ENCODE data around the gene PLA2G4D. TPM values are rescaled to one million over a fixed set of nuclear protein-coding genes. Genes with fewer than 3 reads are reported as not detected.
"Not testable (repeated sequence)": the region's sequence is repeated elsewhere in the genome, so short reads cannot be mapped to it uniquely, and the experiment has no call there.

The PLA2G4D gene
- total and polyA plus RNA-seq, 9 donors, result 0.04 to 0.22 (median 0.08) TPM; not detected in 2

DNA sequence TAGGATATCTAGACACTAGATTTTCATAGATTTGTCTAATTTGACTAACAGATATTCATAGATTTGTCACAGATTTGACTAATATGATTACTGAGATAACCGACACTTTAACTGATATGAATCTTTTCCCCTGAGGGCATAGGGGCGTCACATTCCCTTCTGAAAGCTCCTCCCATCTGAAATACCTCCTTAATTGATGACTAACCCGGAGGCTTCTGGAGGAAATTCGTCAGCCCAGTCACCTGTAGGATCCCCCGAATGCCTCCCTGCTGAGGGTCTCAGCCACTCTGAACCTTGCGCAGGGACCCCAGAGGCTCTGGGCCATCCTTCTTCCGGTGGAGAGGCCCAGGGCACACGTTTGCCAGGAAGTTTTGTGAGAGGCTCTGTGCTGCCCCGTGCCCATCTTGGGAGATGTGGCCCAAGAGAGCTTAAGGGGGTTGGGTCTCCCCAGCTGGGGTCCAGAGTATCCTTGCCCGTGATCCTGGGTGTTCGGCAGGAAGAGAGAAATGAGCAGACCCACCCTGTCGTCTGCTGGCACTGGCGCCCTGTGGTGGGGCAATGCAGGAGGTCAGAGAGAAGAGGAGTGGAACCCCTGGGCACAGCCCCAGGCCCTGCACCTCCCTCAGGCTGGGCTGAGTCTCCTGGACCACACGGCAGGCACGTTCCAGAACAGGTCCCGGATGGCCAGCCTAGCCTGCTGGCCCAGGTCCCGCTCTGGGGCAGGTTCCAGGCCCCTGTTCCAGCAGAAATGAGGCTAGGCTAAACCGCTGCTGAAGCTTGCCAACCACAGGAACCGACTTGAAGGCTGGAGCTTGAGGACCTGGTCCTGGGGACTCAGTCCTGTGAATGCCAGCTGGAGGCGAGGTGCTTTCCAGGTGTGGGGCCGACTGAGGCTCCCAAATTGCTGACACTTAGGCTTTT is 1.7 kb downstream of the PLA2G4D start:
- H3K4me1 ChIP-seq (ENCODE audit: control insufficient read depth, insufficient read depth, low read length), result peaks cover 21% of the 10 kb centered on the region
- H3K9me3 ChIP-seq (replicated peaks; ENCODE audit: control insufficient read depth, low read depth, low read length), result no peaks in the 10 kb centered on the region
- no peaks in the 10 kb centered on the region for H3K36me3 ChIP-seq (ENCODE audit: control insufficient read depth, insufficient read depth, low read length)
- peak; percentile 64 for DNase-seq
- no peaks in the 10 kb centered on the region for H3K27me3 ChIP-seq (ENCODE audit: control insufficient read depth, insufficient read depth, low read length)
- WGBS (ENCODE audit: insufficient coverage), result 42% methylated on average over 18 of the region's 21 CpGs
- no peak overlapping the region for H3K4me3 ChIP-seq (ENCODE audit: low read length)
- no peak overlapping the region for H3K27ac ChIP-seq (ENCODE audit: low read length)

DNA sequence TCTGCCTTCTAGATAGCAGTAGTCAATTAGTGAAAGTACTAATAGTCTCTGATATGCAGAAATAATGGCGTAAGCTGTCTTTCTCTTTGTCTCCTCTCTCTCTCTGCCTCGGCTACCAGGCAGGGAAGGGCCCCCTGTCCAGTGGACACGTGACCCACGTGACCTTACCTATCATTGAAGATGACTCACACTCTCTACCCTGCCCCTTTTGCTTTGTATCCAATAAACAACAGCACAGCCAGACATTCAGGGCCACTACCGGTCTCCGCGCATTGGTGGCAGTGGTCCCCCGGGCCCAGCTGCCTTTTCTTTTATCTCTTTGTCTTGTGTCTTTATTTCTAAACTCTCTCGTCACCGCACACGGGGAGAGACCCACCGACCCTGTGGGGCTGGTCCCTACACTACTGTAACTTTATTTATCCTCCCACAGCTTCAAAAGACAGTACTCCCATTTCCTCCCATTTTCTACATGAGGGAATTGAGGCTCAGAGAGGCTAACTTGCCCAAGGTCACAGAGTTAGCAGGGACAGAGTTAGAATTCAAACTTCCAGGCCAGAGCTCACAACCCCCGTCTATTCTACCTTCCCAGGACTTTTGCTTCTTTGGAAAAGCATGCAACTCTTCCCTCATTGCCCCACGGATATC is 2.5 kb downstream of the PLA2G4D start:
- H3K4me3 ChIP-seq (ENCODE audit: low read length); H3K27me3 ChIP-seq (ENCODE audit: control insufficient read depth, insufficient read depth, low read length); H3K36me3 ChIP-seq (ENCODE audit: control insufficient read depth, insufficient read depth, low read length); H3K9me3 ChIP-seq (replicated peaks; ENCODE audit: control insufficient read depth, low read depth, low read length); DNase-seq; H3K27ac ChIP-seq (ENCODE audit: low read length): not testable (repeated sequence)
- 81% methylated on average over 4 of the region's 14 CpGs for WGBS (ENCODE audit: insufficient coverage)
- peaks cover 21% of the 10 kb centered on the region for H3K4me1 ChIP-seq (ENCODE audit: control insufficient read depth, insufficient read depth, low read length)

DNA sequence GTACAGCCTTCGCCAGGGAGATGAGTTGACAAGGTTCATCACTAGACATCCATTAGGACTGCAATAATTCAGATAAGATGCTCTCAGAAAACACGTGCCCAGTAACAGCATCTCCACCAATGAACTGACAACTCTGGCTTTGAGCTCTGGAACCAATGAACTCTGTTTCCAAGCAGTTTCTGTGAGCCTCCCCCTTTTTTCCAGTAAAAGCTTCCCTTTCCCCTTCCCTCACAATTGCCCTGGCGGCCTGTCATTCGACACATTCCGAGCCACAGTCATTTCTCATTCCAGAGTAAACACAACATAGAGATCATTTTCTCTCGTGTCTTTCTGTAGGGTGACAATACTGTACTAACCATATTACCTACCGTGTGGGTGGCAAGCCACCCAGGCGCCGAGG is 3.6 kb downstream of the PLA2G4D start:
- no peak overlapping the region for H3K27ac ChIP-seq (ENCODE audit: low read length)
- H3K36me3 ChIP-seq (ENCODE audit: control insufficient read depth, insufficient read depth, low read length), result no peaks in the 10 kb centered on the region
- 43% methylated on average over 2 of the region's 9 CpGs for WGBS (ENCODE audit: insufficient coverage)
- H3K4me1 ChIP-seq (ENCODE audit: control insufficient read depth, insufficient read depth, low read length), result peaks cover 21% of the 10 kb centered on the region
- H3K4me3 ChIP-seq (ENCODE audit: low read length), result no peak overlapping the region
- H3K27me3 ChIP-seq (ENCODE audit: control insufficient read depth, insufficient read depth, low read length), result no peaks in the 10 kb centered on the region
- DNase-seq, result no peak
- no peaks in the 10 kb centered on the region for H3K9me3 ChIP-seq (replicated peaks; ENCODE audit: control insufficient read depth, low read depth, low read length)

DNA sequence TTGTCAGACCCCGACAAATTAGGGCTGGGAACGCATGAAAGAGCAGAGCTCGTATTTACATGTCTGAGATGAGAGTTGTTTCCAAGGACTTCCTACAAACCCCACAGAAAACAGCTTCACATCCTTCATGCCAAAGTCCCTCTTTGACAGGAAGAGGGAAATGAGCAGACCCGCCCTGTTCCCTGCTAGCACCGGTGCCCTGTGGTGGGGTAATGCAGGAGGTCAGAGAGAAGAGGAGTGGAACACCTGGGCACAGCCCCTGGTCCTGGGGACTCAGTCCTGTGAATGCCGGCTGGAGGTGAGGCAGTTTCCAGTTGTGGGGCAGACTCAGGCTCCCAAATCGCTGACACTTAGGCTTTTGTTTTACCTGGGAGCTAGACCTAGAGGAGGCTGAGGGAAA is 4.0 kb downstream of the PLA2G4D start:
- DNase-seq, result no peak
- no peaks in the 10 kb centered on the region for H3K27me3 ChIP-seq (ENCODE audit: control insufficient read depth, insufficient read depth, low read length)
- 85% methylated on average over 2 of the region's 7 CpGs for WGBS (ENCODE audit: insufficient coverage)

DNA sequence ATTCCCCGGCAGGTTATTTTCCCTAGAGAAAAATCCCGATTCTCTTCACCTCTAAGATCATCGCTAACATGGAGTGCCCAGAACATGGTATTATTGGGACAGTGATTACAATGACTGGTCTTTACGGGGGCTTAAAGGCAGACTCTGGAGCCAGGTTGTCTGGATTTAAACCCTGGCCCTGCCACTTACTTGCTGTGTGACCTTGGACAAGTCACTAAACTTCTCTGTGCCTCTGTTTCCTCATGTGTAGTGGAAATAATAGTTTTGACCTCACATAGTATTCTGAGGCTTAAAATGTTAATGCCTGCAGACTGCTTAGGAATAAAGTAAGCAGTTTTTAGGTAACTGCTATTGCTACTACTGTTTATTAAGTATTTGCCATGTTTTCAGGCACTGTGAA is 4.4 kb downstream of the PLA2G4D start:
- Histone ChIP-seq H3K27me3 (ENCODE audit: control insufficient read depth, insufficient read depth, low read length) (no peaks in the 10 kb centered on the region), H3K27ac (ENCODE audit: low read length) (no peak overlapping the region), H3K9me3 (replicated peaks; ENCODE audit: control insufficient read depth, low read depth, low read length) (no peaks in the 10 kb centered on the region), H3K4me3 (ENCODE audit: low read length) (no peak overlapping the region), H3K4me1 (ENCODE audit: control insufficient read depth, insufficient read depth, low read length) (peaks cover 21% of the 10 kb centered on the region), H3K36me3 (ENCODE audit: control insufficient read depth, insufficient read depth, low read length) (no peaks in the 10 kb centered on the region)
- 71% methylated on average over 1 of the region's 4 CpGs for WGBS (ENCODE audit: insufficient coverage)
- no peak for DNase-seq

More for the DNA sequence above, 4.0 kb downstream of the PLA2G4D start:
- Histone ChIP-seq H3K9me3 (replicated peaks; ENCODE audit: control insufficient read depth, low read depth, low read length) (no peaks in the 10 kb centered on the region), H3K4me3 (ENCODE audit: low read length) (no peak overlapping the region), H3K27ac (ENCODE audit: low read length) (no peak overlapping the region), H3K36me3 (ENCODE audit: control insufficient read depth, insufficient read depth, low read length) (no peaks in the 10 kb centered on the region), H3K4me1 (ENCODE audit: control insufficient read depth, insufficient read depth, low read length) (peaks cover 21% of the 10 kb centered on the region)

DNA sequence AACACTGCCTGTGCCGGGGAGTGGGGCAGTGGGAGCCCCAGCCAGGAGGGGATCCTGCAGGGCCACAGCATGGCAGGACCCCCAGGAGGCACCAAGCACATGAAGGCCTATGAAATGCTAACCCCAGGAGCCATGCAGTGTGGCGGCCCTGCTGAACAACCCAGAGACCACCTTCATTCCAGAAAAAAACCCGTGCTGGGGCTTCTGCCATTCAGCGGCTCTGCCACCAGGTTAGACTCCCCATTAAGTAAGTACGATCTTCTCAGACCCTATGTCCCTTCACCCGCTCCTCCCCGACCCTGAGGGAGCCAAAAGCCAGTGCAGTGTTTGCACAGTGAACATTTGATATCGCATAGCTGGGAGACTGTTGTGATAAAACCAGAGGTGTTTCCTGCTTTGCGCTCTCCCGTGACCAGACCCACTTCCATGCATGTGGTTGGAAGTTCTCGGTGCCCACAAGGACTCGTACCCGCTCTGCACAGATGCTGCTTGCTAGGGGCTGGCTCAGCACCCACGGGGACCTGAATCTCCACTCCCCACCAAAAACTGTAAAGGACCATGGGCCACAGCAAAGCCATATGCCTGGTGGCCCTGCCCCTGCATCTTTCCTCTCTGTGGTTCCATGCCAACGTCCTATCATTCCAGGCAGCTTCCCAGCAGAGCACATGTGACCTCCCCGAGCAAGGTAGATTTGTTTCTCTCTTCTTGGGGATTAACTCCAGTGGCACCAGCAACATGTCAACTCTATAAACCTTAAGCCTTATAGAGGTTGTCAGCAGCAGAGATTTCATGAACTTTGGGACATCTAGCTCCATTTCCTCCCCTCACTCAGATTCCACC is 5.3 kb downstream of the PLA2G4D start:
- no peaks in the 10 kb centered on the region for H3K36me3 ChIP-seq (ENCODE audit: control insufficient read depth, insufficient read depth, low read length)
- H3K27ac ChIP-seq (ENCODE audit: low read length), result no peak overlapping the region
- peaks cover 28% of the 10 kb centered on the region for H3K4me1 ChIP-seq (ENCODE audit: control insufficient read depth, insufficient read depth, low read length)
- 57% methylated on average over 3 of the region's 16 CpGs for WGBS (ENCODE audit: insufficient coverage)
- peaks cover 4% of the 10 kb centered on the region for H3K27me3 ChIP-seq (ENCODE audit: control insufficient read depth, insufficient read depth, low read length)
- no peak for DNase-seq
- no peak overlapping the region for H3K4me3 ChIP-seq (ENCODE audit: low read length)
- H3K9me3 ChIP-seq (replicated peaks; ENCODE audit: control insufficient read depth, low read depth, low read length), result no peaks in the 10 kb centered on the region

DNA sequence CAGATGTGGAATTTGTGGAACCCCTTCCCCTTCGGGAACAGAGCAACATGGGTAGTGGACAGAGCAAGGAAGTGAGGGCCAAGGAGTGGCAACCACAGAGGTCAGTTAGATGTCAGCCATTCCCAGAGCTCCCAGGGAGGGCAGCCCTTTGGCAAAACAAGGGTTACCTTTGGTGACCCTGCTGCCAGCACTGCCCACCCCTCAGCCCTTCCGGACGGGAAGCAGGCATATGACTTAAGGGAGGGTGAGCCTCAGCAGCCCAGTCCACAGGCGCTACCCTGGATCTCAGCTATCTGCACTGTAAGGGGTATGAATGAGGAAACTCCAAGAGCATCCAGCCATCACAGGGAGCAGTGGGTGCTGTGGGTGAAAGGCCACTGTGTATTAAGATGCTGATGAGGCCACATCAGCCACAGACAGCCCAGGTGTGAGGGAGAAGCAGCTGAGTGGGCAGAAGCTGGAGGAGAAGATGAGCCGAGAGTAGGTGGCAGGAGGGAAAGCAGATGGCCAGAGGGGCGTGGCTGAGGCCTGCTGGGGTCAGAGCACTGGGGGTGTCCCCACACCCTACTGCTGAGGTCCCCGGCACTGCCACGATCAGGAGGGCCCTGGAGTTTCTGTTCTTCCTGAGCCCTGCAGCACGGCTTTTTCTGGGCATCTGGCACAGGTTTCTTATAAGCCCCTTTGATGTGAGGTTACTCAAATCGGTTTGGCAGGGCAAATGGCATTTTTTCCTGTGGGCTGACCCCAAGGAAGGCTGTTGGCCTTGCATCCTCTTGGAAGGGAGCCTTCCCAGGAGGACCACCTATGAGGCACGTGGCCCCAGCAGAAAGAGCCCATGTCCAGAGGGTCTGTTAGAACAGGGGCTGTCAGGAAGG is 6.2 kb downstream of the PLA2G4D start:
- WGBS (ENCODE audit: insufficient coverage), result 65% methylated on average over 8 of the region's 11 CpGs
- no peaks in the 10 kb centered on the region for H3K9me3 ChIP-seq (replicated peaks; ENCODE audit: control insufficient read depth, low read depth, low read length)
- peaks cover 4% of the 10 kb centered on the region for H3K27me3 ChIP-seq (ENCODE audit: control insufficient read depth, insufficient read depth, low read length)
- DNase-seq, result no peak
- peaks cover 23% of the 10 kb centered on the region for H3K4me1 ChIP-seq (ENCODE audit: control insufficient read depth, insufficient read depth, low read length)
- H3K27ac ChIP-seq (ENCODE audit: low read length), result no peak overlapping the region
- H3K4me3 ChIP-seq (ENCODE audit: low read length), result no peak overlapping the region
- no peaks in the 10 kb centered on the region for H3K36me3 ChIP-seq (ENCODE audit: control insufficient read depth, insufficient read depth, low read length)

DNA sequence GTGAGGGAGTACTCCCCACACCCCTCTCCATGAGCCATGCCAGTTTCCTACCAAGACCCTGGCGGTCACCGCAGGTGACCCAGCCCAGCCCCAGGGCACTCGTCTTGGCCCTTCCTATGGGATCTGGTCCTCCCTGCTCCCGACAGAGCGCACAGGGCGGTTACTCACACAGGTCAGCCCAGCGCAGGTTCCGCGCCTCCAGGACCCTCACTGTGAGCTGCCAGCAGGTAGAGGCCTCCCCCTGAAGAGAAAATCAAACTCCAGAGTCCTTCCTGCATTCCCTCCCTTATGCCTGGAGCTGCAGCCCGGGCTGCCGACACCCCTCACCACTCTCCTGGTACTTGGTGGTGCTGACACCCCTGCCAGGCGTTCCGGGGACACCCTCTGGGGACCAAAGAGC is 6.9 kb downstream of the PLA2G4D start:
- no peak for DNase-seq
- no peaks in the 10 kb centered on the region for H3K36me3 ChIP-seq (ENCODE audit: control insufficient read depth, insufficient read depth, low read length)

DNA sequence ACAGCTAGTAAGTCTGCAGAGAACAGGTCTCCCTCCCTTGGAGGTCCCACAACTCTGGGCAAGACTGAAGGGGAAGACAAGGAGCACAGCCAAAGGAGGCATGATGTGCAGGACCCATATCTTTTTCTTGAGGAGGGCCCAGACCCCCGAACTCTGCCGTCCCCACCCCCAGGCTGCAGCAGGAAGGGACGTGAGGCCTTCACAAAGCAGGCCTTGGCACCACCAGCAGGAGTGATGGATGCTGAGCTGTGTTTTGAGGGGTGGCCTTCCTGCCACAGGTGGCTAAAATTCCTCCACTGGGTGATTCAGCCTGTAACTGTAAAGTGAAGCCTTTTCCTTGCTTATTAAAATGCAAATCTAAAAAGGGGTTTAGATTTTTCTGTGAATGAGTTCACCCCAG is 8.6 kb downstream of the PLA2G4D start:
- 86% methylated on average over 3 of the region's 3 CpGs for WGBS (ENCODE audit: insufficient coverage)
- H3K9me3 ChIP-seq (replicated peaks; ENCODE audit: control insufficient read depth, low read depth, low read length), result no peaks in the 10 kb centered on the region
- peaks cover 8% of the 10 kb centered on the region for H3K27me3 ChIP-seq (ENCODE audit: control insufficient read depth, insufficient read depth, low read length)
- H3K27ac ChIP-seq (ENCODE audit: low read length), result no peak overlapping the region
- no peak overlapping the region for H3K4me3 ChIP-seq (ENCODE audit: low read length)
- peaks cover 18% of the 10 kb centered on the region for H3K4me1 ChIP-seq (ENCODE audit: control insufficient read depth, insufficient read depth, low read length)
- DNase-seq, result no peak
- H3K36me3 ChIP-seq (ENCODE audit: control insufficient read depth, insufficient read depth, low read length), result no peaks in the 10 kb centered on the region

More for the DNA sequence above, 6.9 kb downstream of the PLA2G4D start:
- H3K27me3 ChIP-seq (ENCODE audit: control insufficient read depth, insufficient read depth, low read length), result peaks cover 4% of the 10 kb centered on the region
- H3K4me3 ChIP-seq (ENCODE audit: low read length), result no peak overlapping the region
- peaks cover 17% of the 10 kb centered on the region for H3K4me1 ChIP-seq (ENCODE audit: control insufficient read depth, insufficient read depth, low read length)
- no peaks in the 10 kb centered on the region for H3K9me3 ChIP-seq (replicated peaks; ENCODE audit: control insufficient read depth, low read depth, low read length)
- 86% methylated on average over 13 of the region's 13 CpGs for WGBS (ENCODE audit: insufficient coverage)
- H3K27ac ChIP-seq (ENCODE audit: low read length), result no peak overlapping the region
